CD4-positive, alpha-beta T cell treated with Interferon alpha-2 for 1 hour (primary cell): Measurements from ENCODE around the gene CCDC154.
A peak's percentile ranks its signal among the peaks of the same experiment; 100 is the strongest.

Source experiments
- DNase-seq, 2 donors: peaks; one replicate each; pipeline ENCODE4 v3.0.0-alpha.2; 2020 to 2022

CCDC154 gene

GRCh38 chr16:1437606-1438005, 6.8 kb downstream of the CCDC154 start:
- DNase-seq: no peak

DNA sequence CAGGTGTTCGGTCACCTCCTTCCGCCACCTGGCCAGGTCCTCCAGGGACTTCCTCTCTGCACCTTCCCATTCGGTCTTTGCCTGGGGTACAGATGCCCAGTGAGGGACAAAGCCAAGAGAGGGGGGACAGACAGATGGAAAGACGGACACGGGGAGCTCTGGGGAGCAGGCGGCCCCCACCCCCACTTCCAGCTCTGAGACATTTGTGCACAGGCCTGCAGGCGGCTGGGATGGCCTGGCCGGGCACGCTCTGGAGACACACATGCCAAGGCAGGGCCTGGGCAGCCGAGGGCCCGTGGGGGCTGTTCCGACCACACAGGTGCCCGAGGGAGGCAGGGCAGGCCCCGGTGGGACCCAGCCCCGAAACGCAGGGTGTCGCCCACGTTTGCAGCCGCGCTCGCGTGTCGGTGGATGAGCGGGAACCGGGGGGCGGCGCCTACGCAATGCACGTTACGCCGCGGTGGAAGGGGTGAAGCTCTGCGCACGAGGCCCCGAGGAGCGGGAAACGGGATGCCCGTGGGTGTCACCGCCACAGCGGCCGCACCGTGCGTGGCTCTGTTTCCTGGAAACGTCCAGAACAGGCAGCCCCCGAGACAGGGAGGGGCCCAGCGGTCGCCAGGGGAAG, 7.5 kb downstream of the CCDC154 start:
- no peak for DNase-seq

DNA sequence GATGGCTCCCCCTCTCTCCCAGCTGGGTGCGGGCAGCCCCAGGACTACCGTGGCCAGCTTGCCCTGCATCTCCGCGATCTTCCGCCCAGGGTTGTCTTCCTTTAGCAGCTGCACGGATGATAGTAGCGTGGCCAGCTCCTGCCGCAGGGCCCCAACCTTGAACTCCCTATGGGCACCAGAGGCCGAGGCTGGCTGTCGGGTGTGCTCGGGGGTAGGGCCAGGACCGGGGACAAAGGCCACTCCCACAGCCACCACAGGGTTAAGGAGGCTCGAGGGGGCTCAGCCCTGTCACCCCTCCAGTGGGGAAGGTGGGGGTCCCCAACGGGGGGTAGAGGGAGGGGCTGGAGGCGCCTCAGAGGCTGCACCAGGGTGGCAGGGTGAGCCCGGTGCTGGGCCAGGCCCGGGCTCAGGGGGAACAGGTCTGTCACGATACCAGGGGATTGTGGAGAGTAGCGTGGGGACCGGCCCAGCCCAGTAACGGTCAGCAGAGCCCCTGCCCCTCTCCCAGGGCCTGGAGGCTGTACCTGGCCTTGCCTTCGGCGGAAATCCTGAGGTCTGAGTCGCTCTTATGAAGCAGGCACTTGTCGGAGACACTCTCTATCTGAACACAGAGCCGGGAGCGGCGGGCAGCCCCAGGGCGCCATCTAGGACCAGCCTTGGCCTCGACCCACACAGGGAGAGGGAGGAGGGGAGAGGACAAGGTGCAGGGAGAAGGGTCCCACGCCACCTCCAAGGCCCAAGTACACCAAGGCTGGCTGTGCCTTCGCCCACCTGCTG, 8.2 kb downstream of the CCDC154 start:
- no peak for DNase-seq

- no peak for DNase-seq
These were observed 9.4 kb downstream of the CCDC154 start for GRCh38 chr16:1434644-1435592.

DNA sequence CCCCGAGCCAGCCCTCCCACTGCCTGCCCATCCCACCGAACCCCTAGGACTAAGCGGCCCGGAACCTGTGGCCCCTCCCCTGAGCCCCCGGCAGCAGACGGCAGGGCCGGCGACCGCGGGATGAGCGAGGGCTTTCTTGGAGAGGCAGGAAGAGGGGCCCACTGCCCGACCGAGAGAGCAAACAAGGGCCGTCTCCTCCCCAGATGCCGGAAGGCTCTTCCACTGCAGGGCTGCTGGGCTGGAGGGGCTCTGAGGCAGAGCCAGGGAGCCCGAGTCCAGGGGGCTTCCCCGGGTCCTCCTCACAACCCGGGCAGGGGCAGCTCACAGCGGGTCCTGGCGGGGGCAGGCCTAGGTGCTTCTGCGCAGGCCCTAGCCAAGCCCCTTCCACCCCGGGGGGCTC, 10.6 kb downstream of the CCDC154 start:
- DNase-seq: no peak

GRCh38 chr16:1433263-1433560, 11.1 kb downstream of the CCDC154 start:
- DNase-seq: no peak

- no peak for DNase-seq
These were observed 11.7 kb downstream of the CCDC154 start for GRCh38 chr16:1432388-1433262.

DNA sequence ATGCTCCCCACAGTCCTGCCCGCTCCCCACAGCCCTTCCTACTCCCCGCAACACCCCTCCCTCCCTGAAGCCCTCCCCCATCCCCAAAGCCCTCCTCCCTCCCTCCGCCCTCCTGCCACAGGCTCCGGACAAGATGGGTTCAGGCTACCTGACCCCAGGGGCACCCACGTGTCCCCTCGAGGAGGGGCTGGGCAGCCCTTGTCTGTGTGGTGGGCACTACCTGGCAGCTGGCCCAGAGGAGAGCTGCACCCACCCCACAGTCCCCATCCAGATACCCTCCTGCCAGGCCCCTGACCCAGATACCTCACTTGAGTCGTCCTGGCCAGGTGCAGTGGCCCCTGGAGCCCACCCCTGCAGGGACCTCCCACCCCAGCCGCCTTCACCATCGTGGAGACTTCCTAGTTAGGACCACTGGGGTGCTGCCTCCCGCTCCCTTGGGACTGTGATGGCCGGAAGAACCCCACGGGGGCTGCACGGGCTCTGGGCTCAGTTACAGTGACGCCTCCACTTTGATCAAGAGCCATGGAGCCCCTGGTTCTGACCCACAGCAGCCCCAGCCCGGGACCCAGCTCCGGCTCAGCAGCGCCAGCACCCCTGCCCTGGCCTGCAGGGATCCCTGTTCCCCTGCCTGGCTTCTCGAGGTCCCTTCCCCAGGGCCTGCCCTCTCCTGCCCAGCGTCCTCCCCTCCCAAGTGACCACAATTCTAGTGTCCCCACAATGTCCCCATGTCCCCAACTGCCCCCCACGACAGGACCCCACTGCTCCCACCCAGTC, 12.7 kb downstream of the CCDC154 start:
- DNase-seq: no peak

- DNase-seq: no peak
These were observed 13.4 kb downstream of the CCDC154 start, which contains the start of gene PERCC1 for GRCh38 chr16:1430759-1431496. PERCC1 (plus strand) TSS chr16:1431078; CDS start chr16:1432594, 1,516 bp downstream.

DNA sequence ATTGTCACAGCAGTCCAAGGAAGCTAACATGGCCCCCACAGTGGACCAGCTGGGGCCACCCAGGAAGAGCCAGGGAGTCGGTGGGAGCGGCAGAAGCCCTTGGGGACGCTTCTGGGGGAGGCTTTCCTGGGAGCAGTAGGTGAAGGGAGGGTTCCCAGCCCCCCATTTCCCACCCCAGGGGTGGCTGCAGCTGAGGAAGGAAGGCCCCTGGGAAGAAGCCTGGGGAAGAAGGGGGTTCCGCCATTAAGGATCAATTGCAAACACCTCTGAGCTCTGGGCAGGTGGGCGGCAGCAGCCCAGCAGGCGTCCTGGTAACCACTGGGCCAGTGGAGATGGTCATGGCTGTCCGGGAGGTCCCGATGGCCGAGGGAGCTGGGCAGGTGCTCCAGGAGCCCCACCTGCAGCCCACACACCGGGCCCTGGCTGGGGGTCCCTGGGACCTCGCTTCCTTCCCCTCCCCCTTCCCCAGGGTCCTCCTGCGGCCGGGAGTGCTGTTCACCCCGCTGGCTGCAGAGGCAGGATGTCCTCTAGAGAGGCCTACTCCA, 14.1 kb downstream of the CCDC154 start:
- DNase-seq: no peak

GRCh38 chr16:1429631-1430030, 14.7 kb downstream of the CCDC154 start:
- DNase-seq: no peak

- DNase-seq: no peak
These were observed 15.3 kb downstream of the CCDC154 start for GRCh38 chr16:1429012-1429411.

DNA sequence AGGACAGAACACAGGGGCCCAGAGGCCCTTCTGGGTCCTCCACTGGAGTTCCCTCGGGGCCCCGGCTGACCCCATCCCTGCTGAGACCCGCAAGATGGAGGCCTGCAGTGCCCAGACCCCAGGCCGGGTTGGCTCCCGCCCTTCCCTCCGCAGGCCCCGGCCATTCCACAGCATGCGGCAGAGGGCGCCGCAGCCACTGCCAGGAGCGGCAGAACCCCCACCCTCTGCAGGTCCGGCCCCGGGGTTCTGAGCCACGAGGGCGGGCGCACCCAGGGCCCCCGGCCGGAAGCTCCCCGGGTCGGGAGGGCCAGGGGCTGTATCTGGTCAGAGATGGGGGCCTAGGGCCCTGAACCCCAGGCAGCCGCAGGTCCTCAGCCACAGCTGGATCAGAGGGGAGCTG, 15.8 kb downstream of the CCDC154 start:
- DNase-seq: peak; percentile 47

DNA sequence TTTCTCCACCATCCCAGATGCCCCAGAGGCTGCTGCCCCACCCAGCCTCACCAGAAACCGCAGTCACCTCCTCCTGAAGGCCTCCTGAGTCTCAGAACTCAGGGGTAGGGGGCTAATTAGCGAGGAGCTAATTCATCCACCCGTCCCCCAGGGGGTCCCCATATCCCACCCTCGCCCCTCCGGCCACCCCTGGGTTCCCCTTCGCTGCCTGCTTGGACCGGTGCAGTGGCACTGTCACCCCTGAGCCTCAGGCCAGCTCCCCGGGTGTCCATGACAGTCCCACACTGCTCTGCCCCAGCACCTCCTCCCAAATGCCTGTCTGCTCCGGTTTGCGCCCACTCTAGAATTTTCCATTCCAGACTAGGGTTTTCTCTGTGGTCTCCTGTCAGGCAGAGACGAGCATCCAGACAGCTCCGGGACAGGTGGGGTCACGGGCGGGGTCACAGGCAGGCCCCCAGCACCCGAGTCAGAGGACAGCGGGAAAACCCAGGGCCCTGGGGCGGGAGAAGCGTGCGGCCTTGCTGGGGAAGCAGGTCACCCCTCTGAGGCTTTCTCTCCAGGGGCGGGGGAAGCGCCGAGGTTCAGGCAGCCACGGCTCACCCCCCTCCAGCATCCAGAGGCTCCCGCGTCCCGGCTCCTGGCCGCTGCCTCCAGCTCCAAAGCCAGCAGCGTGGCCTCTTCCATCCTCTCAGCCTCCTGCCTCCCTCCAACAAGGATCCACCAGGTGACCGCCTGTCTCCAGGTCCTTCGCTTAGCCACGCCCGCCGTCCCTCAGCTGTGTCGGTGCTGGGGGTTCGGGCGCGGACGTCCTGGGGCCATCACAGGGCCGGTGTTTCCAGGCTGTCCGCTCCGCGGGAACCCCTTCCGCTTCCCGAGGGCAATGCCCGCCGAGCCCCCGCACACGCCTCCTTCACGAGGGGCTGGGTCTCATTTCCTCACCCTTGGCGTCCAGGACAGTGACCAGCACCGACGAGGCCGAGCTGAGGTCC, 16.6 kb downstream of the CCDC154 start:
- no peak for DNase-seq

- DNase-seq: no peak
These were observed 17.5 kb downstream of the CCDC154 start for GRCh38 chr16:1426734-1427471.

GRCh38 chr16:1425616-1426370, 18.6 kb downstream of the CCDC154 start:
- DNase-seq: no peak

GRCh38 chr16:1424028-1424427, 20.3 kb downstream of the CCDC154 start:
- DNase-seq: no peak

DNA sequence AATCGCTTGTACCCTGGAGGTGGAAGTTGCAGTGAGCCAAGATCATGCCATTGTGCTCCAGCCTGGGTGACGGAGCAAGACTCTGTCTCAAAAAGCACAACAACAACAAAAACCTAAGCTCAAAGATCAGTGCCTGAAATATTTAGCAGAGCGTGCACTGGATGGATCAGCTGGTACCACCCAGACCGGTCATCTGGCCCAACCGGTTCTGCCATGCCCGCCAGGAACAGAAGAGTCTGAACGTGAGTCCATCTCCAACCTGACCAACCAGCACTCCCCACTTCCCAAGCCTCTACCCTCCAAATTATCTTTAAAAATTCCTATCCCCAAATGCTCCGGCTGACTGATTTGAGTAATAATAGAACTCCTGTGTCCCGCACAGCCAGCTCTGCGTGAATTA, 22.3 kb downstream of the CCDC154 start:
- DNase-seq: no peak
